Activated B cell treated with CpG ODN at 0.5 μM for 24 hours (primary cell): ENCODE measurements around the gene DVL1. TPM values are rescaled to one million over a fixed set of nuclear protein-coding genes. Genes with fewer than 3 reads are reported as not detected.
A peak's percentile ranks its signal among the peaks of the same experiment; 100 is the strongest.

ENCODE experiments used
- ATAC-seq: fragments of 200-7000 bp; cut with Tn5 transposase; one replicate; pipeline ENCODE4 v1.10.0; 2021; ENCODE audit warnings: low read depth, mild to moderate bottlenecking, moderate library complexity
- CTCF ChIA-PET: fragments of 350-600 bp; sonication (Branson Sonifier 250); formaldehyde crosslinking; loops from one replicate; lab custom pipeline; 2021; ENCODE audit warnings: antibody characterized with exemption; lab: Charles Lee
- POLR2A ChIA-PET: fragments of 350-600 bp; sonication (Branson Sonifier 250); formaldehyde crosslinking; loops from one replicate; lab custom pipeline; 2021; ENCODE audit warnings: antibody characterized with exemption; lab: Charles Lee
- DNase-seq: peaks from one replicate; pipeline ENCODE4 v3.0.0; 2022
- H3K27ac Mint-ChIP-seq: one replicate; pipeline ENCODE4 v1.8.0; 2020; ENCODE audit warnings: mixed read lengths
- H3K27me3 Mint-ChIP-seq: one replicate; pipeline ENCODE4 v1.8.0; 2021; ENCODE audit warnings: mixed read lengths
- H3K36me3 Mint-ChIP-seq: one replicate; pipeline ENCODE4 v1.8.0; 2021; ENCODE audit warnings: low read depth, mixed read lengths
- H3K4me1 Mint-ChIP-seq: one replicate; pipeline ENCODE4 v1.8.0; 2021; ENCODE audit warnings: mixed read lengths
- H3K4me3 Mint-ChIP-seq: one replicate; pipeline ENCODE4 v1.8.0; 2020; ENCODE audit warnings: mild to moderate bottlenecking, mixed read lengths
- H3K9me3 Mint-ChIP-seq: one replicate; pipeline ENCODE4 v1.8.0; 2020; ENCODE audit warnings: mixed read lengths
- intact Hi-C: fragments of 100-400 bp; cut with micrococcal nuclease; formaldehyde crosslinking; loops from one replicate; pipeline ENCODE4 v1.15.1; 2024
- total RNA-seq: library from RNA; stranded (reverse); gene quantifications from 2 replicates; pipeline ENCODE4 v1.2.3, GENCODE V29; 2022
- TF ChIP-seq, protein P1 (sequence below): fragments of 200-600 bp; IDR thresholded peaks from one replicate; pipeline ENCODE4 v1.8.0; 2022; ENCODE audit warnings: antibody characterized with exemption, mild to moderate bottlenecking

DVL1 gene
- total RNA-seq, 1 donor from 2014 or later = 29.3 TPM

- peaks cover 2% of the 10 kb centered on the region for H3K4me1 Mint-ChIP-seq
- TF ChIP-seq, protein P1, sequence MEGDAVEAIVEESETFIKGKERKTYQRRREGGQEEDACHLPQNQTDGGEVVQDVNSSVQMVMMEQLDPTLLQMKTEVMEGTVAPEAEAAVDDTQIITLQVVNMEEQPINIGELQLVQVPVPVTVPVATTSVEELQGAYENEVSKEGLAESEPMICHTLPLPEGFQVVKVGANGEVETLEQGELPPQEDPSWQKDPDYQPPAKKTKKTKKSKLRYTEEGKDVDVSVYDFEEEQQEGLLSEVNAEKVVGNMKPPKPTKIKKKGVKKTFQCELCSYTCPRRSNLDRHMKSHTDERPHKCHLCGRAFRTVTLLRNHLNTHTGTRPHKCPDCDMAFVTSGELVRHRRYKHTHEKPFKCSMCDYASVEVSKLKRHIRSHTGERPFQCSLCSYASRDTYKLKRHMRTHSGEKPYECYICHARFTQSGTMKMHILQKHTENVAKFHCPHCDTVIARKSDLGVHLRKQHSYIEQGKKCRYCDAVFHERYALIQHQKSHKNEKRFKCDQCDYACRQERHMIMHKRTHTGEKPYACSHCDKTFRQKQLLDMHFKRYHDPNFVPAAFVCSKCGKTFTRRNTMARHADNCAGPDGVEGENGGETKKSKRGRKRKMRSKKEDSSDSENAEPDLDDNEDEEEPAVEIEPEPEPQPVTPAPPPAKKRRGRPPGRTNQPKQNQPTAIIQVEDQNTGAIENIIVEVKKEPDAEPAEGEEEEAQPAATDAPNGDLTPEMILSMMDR = no peak
- POLR2A ChIA-PET = interaction anchor here (0.8 kb wide), 1 partner anchor 15 kb away, joined by 3 read pairs; no protein-coding TSS in a partner anchor
- H3K36me3 Mint-ChIP-seq = peaks cover 15% of the 10 kb centered on the region
- ATAC-seq = no peak
- no peaks in the 10 kb centered on the region for H3K9me3 Mint-ChIP-seq
- no peaks in the 10 kb centered on the region for H3K27me3 Mint-ChIP-seq
- DNase-seq = no peak
- H3K27ac Mint-ChIP-seq = no peak overlapping the region
- CTCF ChIA-PET = no interaction called here
- intact Hi-C loops = no loop called here
- no peak overlapping the region for H3K4me3 Mint-ChIP-seq
Observed at GRCh38 chr1:1340791-1341548, 8.2 kb downstream of the DVL1 start.

GRCh38 chr1:1340185-1340584 is 9.0 kb downstream of the DVL1 start:
- H3K4me1 Mint-ChIP-seq = peaks cover 2% of the 10 kb centered on the region
- peaks cover 15% of the 10 kb centered on the region for H3K36me3 Mint-ChIP-seq
- no peak overlapping the region for H3K4me3 Mint-ChIP-seq
- TF ChIP-seq, protein P1 = no peak
- ChIA-PET POLR2A (interaction anchor here (0.5 kb wide), 1 partner anchor 86 kb away, joined by 3 read pairs; no protein-coding TSS in a partner anchor), CTCF (no interaction called here)
- intact Hi-C loops = no loop called here
- no peaks in the 10 kb centered on the region for H3K9me3 Mint-ChIP-seq
- ATAC-seq = no peak
- H3K27ac Mint-ChIP-seq = no peak overlapping the region
- DNase-seq = no peak
- H3K27me3 Mint-ChIP-seq = no peaks in the 10 kb centered on the region

DNA sequence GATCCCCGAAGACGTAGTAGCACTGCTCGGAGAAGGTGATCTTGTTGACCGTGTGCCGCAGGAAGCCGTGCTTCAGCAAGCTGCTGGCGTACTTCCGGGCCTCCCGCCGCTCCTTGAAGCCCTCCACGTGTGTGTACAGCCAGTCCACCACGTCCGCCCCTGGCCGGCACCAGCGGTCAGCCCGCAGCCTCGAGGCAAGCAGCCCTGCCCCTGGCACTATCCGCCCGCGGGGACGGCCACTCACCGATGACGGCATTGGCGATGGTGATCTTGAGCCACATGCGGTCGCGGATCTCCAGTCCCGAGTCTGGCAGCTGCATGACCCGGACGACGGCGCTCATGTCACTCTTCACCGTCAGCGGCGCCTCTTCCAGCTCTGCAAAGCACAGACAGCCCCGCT is 10.9 kb downstream of the DVL1 start:
- ATAC-seq (no peak), DNase-seq (no peak)
- CTCF ChIA-PET = no interaction called here
- Mint-ChIP-seq H3K9me3 (no peaks in the 10 kb centered on the region), H3K4me1 (no peaks in the 10 kb centered on the region), H3K27ac (no peak overlapping the region), H3K4me3 (no peak overlapping the region), H3K36me3 (peaks cover 15% of the 10 kb centered on the region), H3K27me3 (no peaks in the 10 kb centered on the region)
- intact Hi-C loops = no loop called here
- POLR2A ChIA-PET = no interaction called here
- TF ChIP-seq, protein P1 = no peak

DNA sequence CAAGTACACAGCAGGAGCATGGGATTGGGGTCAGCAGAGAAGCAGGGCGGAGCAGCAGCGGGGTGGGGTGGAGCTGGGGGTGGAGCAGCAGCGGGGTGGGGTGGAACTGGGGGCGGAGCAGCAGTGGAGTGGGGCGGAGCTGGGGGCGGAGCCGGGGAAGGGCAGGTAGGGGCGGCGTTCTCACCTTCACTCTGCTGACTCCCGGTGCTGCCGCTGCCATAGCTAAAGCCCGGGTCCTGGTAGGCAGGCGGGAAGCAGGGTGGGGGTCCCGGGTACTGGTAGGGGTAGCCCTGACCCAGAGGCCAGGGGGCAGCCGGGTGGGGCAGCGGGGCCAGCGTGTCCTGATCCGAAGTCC is 11.4 kb downstream of the DVL1 start:
- peaks cover 15% of the 10 kb centered on the region for H3K36me3 Mint-ChIP-seq
- no peaks in the 10 kb centered on the region for H3K9me3 Mint-ChIP-seq
- DNase-seq (no peak), ATAC-seq (peak; percentile 77)
- POLR2A ChIA-PET = no interaction called here
- TF ChIP-seq, protein P1 = no peak
- no peaks in the 10 kb centered on the region for H3K4me1 Mint-ChIP-seq
- intact Hi-C loops = no loop called here
- H3K27ac Mint-ChIP-seq = no peak overlapping the region
- H3K27me3 Mint-ChIP-seq = no peaks in the 10 kb centered on the region
- CTCF ChIA-PET = no interaction called here
- H3K4me3 Mint-ChIP-seq = no peak overlapping the region

- DNase-seq (no peak), ATAC-seq (peak; percentile 23)
- POLR2A ChIA-PET = no interaction called here
- intact Hi-C loops = no loop called here
- Mint-ChIP-seq H3K27ac (no peak overlapping the region), H3K9me3 (no peaks in the 10 kb centered on the region), H3K27me3 (no peaks in the 10 kb centered on the region), H3K4me3 (no peak overlapping the region), H3K36me3 (peaks cover 15% of the 10 kb centered on the region), H3K4me1 (no peaks in the 10 kb centered on the region)
- CTCF ChIA-PET = no interaction called here
- TF ChIP-seq, protein P1 = no peak
Observed at GRCh38 chr1:1336931-1337792, 12.1 kb downstream of the DVL1 start.
